Liver (tissue), 9 donors: Measurements from ENCODE around the gene WNK2. TPM values are rescaled to one million over a fixed set of nuclear protein-coding genes. Genes with fewer than 3 reads are reported as not detected.

Source experiments
- DNase-seq: peaks from one replicate; pipeline ENCODE4 v3.0.0-alpha.2; 2017; ENCODE audit warnings: low spot score
- H3K27ac ChIP-seq, 2 donors: one replicate each; pipeline ENCODE4 v1.7.0; 2013; ENCODE audit warnings: inconsistent platforms in 2 of 2, low read length in 2 of 2, control low read depth in 1 of 2, low read depth in 1 of 2, mild to moderate bottlenecking in 1 of 2
- H3K27me3 ChIP-seq, 4 donors: one replicate each; pipeline versions ENCODE4 v1.6.1 to v1.7.0; 2013; ENCODE audit warnings: low read length in 3 of 4, inconsistent platforms in 1 of 4, mild to moderate bottlenecking in 1 of 4, moderate library complexity in 1 of 4; ENCODE audit not compliant: control insufficient read depth in 4 of 4, insufficient read depth in 4 of 4
- H3K36me3 ChIP-seq, 4 donors: one replicate each; pipeline versions ENCODE4 v1.6.1 to v1.7.0; 2013; ENCODE audit warnings: low read length in 3 of 4, mild to moderate bottlenecking in 3 of 4, low read depth in 1 of 4, moderate library complexity in 1 of 4; ENCODE audit not compliant: control insufficient read depth in 4 of 4, insufficient read depth in 3 of 4
- H3K4me1 ChIP-seq, 4 donors: one replicate each; pipeline versions ENCODE4 v1.6.1 to v1.7.0; 2013; ENCODE audit warnings: low read length in 3 of 4, mild to moderate bottlenecking in 3 of 4, moderate library complexity in 1 of 4; ENCODE audit not compliant: control insufficient read depth in 4 of 4, insufficient read depth in 4 of 4
- H3K4me3 ChIP-seq, 3 donors: one replicate each; pipeline versions ENCODE4 v1.6.1 to v1.7.0; 2013; ENCODE audit warnings: low read length in 3 of 3, control low read depth in 1 of 3, low read depth in 1 of 3, mild to moderate bottlenecking in 1 of 3
- H3K9ac ChIP-seq, 2 donors: one replicate each; pipeline ENCODE4 v1.7.0; 2013; ENCODE audit warnings: low read length in 2 of 2, mild to moderate bottlenecking in 2 of 2, moderate library complexity in 2 of 2, control low read depth in 1 of 2, low read depth in 1 of 2
- H3K9me3 ChIP-seq, 4 donors: one replicate each; pipeline versions ENCODE4 v1.6.1 to v1.7.0; 2013; ENCODE audit warnings: low read length in 3 of 4; ENCODE audit not compliant: control insufficient read depth in 4 of 4
- ATF3 ChIP-seq: IDR thresholded peaks from 2 replicates; pipeline ENCODE4 v1.6.1; 2016; ENCODE audit warnings: antibody characterized with exemption
- EGR1 ChIP-seq, 2 donors: IDR thresholded peaks; 2 replicates each; pipeline ENCODE4 v1.6.1; 2016 to 2018; ENCODE audit warnings: antibody characterized with exemption in 2 of 2, low read depth in 2 of 2
- FOXA1 ChIP-seq: IDR thresholded peaks from 2 replicates; pipeline ENCODE4 v1.6.1; 2016; ENCODE audit warnings: antibody characterized with exemption
- FOXA2 ChIP-seq: IDR thresholded peaks from 2 replicates; pipeline ENCODE4 v1.6.1; 2016; ENCODE audit warnings: antibody characterized with exemption
- GABPA ChIP-seq, 2 donors: IDR thresholded peaks in 1 of 2; conservative IDR thresholded peaks in 1 of 2; 2 replicates each; pipeline ENCODE4 v1.6.1; 2016; ENCODE audit warnings: antibody characterized with exemption in 2 of 2, mild to moderate bottlenecking in 1 of 2, moderate library complexity in 1 of 2
- HNF4A ChIP-seq, 2 donors: conservative IDR thresholded peaks; 2 replicates each; pipeline ENCODE4 v1.6.1; 2016; ENCODE audit warnings: antibody characterized with exemption in 2 of 2, mild to moderate bottlenecking in 2 of 2
- HNF4G ChIP-seq: IDR thresholded peaks from 2 replicates; pipeline ENCODE4 v1.6.1; 2016; ENCODE audit warnings: antibody characterized with exemption
- JUND ChIP-seq, 2 donors: IDR thresholded peaks; 2 replicates each; pipeline ENCODE4 v1.6.1; 2016; ENCODE audit warnings: antibody characterized with exemption in 2 of 2
- NR2F2 ChIP-seq: IDR thresholded peaks from 2 replicates; pipeline ENCODE4 v1.6.1; 2016; ENCODE audit warnings: antibody characterized with exemption
- RAD21 ChIP-seq, 2 donors: IDR thresholded peaks; 2 replicates each; pipeline ENCODE4 v1.6.1; 2016; ENCODE audit warnings: antibody characterized with exemption in 2 of 2, mild to moderate bottlenecking in 2 of 2
- REST ChIP-seq: IDR thresholded peaks from 2 replicates; pipeline ENCODE4 v1.6.1; 2016; ENCODE audit warnings: antibody characterized with exemption, mild to moderate bottlenecking
- RXRA ChIP-seq, 2 donors: IDR thresholded peaks; 2 replicates each; pipeline ENCODE4 v1.6.1; 2017 to 2018; ENCODE audit warnings: antibody characterized with exemption in 2 of 2, mild to moderate bottlenecking in 1 of 2
- SP1 ChIP-seq: IDR thresholded peaks from 2 replicates; pipeline ENCODE4 v1.6.1; 2018; ENCODE audit warnings: antibody characterized with exemption, mild to moderate bottlenecking
- TAF1 ChIP-seq: conservative IDR thresholded peaks from 2 replicates; pipeline ENCODE4 v1.6.1; 2016; ENCODE audit warnings: antibody characterized with exemption, mild to moderate bottlenecking
- YY1 ChIP-seq: IDR thresholded peaks from 2 replicates; pipeline ENCODE4 v1.6.1; 2016; ENCODE audit warnings: antibody characterized with exemption, mild to moderate bottlenecking
- WGBS: extraction: QIAGEN DNeasy Blood & Tissue Kit; methylation state at CpG from one replicate; pipeline ENCODE4 v1.1.7; 2013; 5-methylcytosine and 5-hydroxymethylcytosine counted together
- polyA plus RNA-seq, 2 donors: library from polyadenylated mRNA; stranded (reverse) in 1 of 2; unstranded in 1 of 2; fragments of 200-250 nt in 1 of 2; fragments of >200 nt in 1 of 2; fragmentation: Nextera tagmentation in 1 of 2; extraction: Ambion mirVana in 1 of 2; gene quantifications; one replicate each; pipeline versions ENCODE4 v1.2.1 to v1.2.3, GENCODE V29; 2013 to 2015
- total RNA-seq, 2 donors: library from RNA; depleted of rRNA; stranded (reverse); fragments of >200 nt; gene quantifications; one replicate each; pipeline ENCODE4 v1.2.3, GENCODE V29; 2014
- TF ChIP-seq, protein P1 (sequence below): IDR thresholded peaks from 2 replicates; pipeline ENCODE4 v1.6.1; 2016; ENCODE audit warnings: antibody characterized with exemption
- TF ChIP-seq, protein P2 (sequence below): fragments of 150-350 bp; IDR thresholded peaks from 2 replicates; pipeline ENCODE4 v1.5.1; 2017; ENCODE audit warnings: improper control_type of control experiment, low read depth, low read length; ENCODE audit not compliant: missing input control
- TF ChIP-seq, protein P3 (sequence below): IDR thresholded peaks from 2 replicates; pipeline ENCODE4 v1.6.1; 2016; ENCODE audit warnings: antibody characterized with exemption
- donor health status: healthy.
- donor health status: healthy.
- donor health status: healthy.
- donor health status: healthy.
- donor health status: healthy.

The WNK2 gene
- total and polyA plus RNA-seq, 4 donors: 0.65 to 4.4 (median 1.7) TPM

DNA sequence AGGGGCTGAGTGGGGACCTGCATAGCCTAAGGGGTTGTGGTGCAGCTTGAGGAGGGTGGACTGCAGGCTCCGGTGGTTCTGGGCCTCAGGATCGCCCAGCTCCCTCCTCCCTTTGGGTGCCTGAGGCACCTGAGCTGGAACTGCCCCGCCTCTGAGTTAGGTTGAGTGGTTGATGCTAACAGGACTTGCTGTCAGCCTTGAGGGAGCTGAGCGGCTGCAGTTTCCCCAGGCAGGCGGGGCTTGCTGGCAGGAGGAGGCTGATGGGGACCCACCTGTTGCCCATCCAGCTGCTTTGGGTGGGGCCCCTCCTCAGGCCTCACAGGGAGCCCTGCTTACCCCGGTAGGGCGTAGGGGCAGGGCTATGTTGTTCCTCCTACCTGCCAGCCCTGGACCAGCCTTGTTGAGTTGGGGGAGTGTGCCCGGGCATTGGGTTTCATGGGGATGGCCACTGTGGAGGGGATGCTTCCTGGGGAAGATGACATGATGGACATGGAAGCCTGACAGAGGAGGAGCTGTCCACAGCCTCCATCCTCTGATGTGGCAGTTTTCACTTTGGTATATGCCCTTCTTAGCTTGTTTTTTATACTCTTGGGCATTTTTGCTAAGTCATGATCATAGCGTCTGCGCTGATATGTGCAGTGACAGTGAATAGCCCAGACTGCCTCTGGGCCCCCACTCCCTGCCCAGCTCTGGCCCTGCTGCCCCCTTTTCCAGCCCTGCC, 14.3 kb downstream of the WNK2 start:
- no peak for TF ChIP-seq HNF4G
- TF ChIP-seq FOXA2: no peak
- no peak for TF ChIP-seq JUND (IDR thresholded peaks at IDR 0.05)
- TF ChIP-seq REST: no peak
- TF ChIP-seq, protein P1, sequence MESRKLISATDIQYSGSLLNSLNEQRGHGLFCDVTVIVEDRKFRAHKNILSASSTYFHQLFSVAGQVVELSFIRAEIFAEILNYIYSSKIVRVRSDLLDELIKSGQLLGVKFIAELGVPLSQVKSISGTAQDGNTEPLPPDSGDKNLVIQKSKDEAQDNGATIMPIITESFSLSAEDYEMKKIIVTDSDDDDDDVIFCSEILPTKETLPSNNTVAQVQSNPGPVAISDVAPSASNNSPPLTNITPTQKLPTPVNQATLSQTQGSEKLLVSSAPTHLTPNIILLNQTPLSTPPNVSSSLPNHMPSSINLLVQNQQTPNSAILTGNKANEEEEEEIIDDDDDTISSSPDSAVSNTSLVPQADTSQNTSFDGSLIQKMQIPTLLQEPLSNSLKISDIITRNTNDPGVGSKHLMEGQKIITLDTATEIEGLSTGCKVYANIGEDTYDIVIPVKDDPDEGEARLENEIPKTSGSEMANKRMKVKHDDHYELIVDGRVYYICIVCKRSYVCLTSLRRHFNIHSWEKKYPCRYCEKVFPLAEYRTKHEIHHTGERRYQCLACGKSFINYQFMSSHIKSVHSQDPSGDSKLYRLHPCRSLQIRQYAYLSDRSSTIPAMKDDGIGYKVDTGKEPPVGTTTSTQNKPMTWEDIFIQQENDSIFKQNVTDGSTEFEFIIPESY: no peak
- no peak for TF ChIP-seq YY1
- no peak for TF ChIP-seq SP1
- TF ChIP-seq NR2F2: no peak
- TF ChIP-seq RXRA (IDR thresholded peaks at IDR 0.05): no peak
- no peak for TF ChIP-seq HNF4A (conservative IDR thresholded peaks at IDR 0.05)
- no peak for TF ChIP-seq ATF3
- TF ChIP-seq FOXA1: no peak
- no peak for TF ChIP-seq EGR1 (IDR thresholded peaks at IDR 0.05; ENCODE audit: low read depth in 2 of 2)
- TF ChIP-seq, protein P2, sequence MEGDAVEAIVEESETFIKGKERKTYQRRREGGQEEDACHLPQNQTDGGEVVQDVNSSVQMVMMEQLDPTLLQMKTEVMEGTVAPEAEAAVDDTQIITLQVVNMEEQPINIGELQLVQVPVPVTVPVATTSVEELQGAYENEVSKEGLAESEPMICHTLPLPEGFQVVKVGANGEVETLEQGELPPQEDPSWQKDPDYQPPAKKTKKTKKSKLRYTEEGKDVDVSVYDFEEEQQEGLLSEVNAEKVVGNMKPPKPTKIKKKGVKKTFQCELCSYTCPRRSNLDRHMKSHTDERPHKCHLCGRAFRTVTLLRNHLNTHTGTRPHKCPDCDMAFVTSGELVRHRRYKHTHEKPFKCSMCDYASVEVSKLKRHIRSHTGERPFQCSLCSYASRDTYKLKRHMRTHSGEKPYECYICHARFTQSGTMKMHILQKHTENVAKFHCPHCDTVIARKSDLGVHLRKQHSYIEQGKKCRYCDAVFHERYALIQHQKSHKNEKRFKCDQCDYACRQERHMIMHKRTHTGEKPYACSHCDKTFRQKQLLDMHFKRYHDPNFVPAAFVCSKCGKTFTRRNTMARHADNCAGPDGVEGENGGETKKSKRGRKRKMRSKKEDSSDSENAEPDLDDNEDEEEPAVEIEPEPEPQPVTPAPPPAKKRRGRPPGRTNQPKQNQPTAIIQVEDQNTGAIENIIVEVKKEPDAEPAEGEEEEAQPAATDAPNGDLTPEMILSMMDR: no peak
- no peak for TF ChIP-seq TAF1
- TF ChIP-seq, protein P3, sequence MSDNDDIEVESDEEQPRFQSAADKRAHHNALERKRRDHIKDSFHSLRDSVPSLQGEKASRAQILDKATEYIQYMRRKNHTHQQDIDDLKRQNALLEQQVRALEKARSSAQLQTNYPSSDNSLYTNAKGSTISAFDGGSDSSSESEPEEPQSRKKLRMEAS: no peak
- TF ChIP-seq GABPA (IDR thresholded peaks at IDR 0.05 in 1 of 2, conservative IDR thresholded peaks at IDR 0.05 in 1 of 2): no peak
- TF ChIP-seq RAD21 (IDR thresholded peaks at IDR 0.05): no peak
- Histone ChIP-seq H3K36me3 (no peaks in the 10 kb centered on the region), H3K9ac (no peak overlapping the region), H3K27ac (no peak overlapping the region), H3K9me3 (peaks cover 0 to 2% (median 0%) of the 10 kb centered on the region in 4 donors), H3K4me1 (no peaks in the 10 kb centered on the region), H3K27me3 (no peaks in the 10 kb centered on the region), H3K4me3 (no peak overlapping the region)
- no peak for DNase-seq
- 84% methylated on average over 10 of the region's 10 CpGs for WGBS
